H9 (cell line): ENCODE data around the gene GPR35. TPM values are rescaled to one million over a fixed set of nuclear protein-coding genes. Genes with fewer than 3 reads are reported as not detected.

Source experiments
- DNase-seq: peaks from one replicate; pipeline ENCODE4 v3.0.0-alpha.2; 2017
- H2AFZ ChIP-seq: one replicate; pipeline ENCODE4 v1.6.1; 2013; ENCODE audit warnings: mild to moderate bottlenecking, low read length, control low read depth, moderate library complexity
- H2AK5ac ChIP-seq: 2 replicates; pipeline ENCODE4 v1.6.1; 2013; ENCODE audit warnings: low read length, control low read depth, mixed read lengths; ENCODE audit not compliant: insufficient read length
- H2BK120ac ChIP-seq: one replicate; pipeline ENCODE4 v1.6.1; 2013; ENCODE audit warnings: low read depth, mild to moderate bottlenecking, low read length, control low read depth, inconsistent platforms; ENCODE audit not compliant: poor library complexity, severe bottlenecking
- H2BK12ac ChIP-seq: 2 replicates; pipeline ENCODE4 v1.6.1; 2013; ENCODE audit warnings: low read length, control low read depth, mixed read lengths, low read depth; ENCODE audit not compliant: insufficient read length
- H2BK15ac ChIP-seq: 2 replicates; pipeline ENCODE4 v1.6.1; 2013; ENCODE audit warnings: low read depth, low read length, control low read depth
- H2BK20ac ChIP-seq: one replicate; pipeline ENCODE4 v1.6.1; 2013; ENCODE audit warnings: low read depth, mild to moderate bottlenecking, low read length, control low read depth, inconsistent platforms; ENCODE audit not compliant: poor library complexity, severe bottlenecking
- H2BK5ac ChIP-seq: 2 replicates; pipeline ENCODE4 v1.6.1; 2013; ENCODE audit warnings: low read length, control low read depth, mixed read lengths; ENCODE audit not compliant: insufficient read length
- H3K14ac ChIP-seq: 2 replicates; pipeline ENCODE4 v1.6.1; 2013; ENCODE audit warnings: low read length, control low read depth; ENCODE audit not compliant: insufficient read depth
- H3K18ac ChIP-seq: 2 replicates; pipeline ENCODE4 v1.6.1; 2013; ENCODE audit warnings: low read depth, mild to moderate bottlenecking, mixed read lengths, low read length, control low read depth; ENCODE audit not compliant: insufficient read length
- H3K23ac ChIP-seq: 2 replicates; pipeline ENCODE4 v1.6.1; 2013; ENCODE audit warnings: low read length, control low read depth, mixed read lengths, low read depth; ENCODE audit not compliant: insufficient read length
- H3K23me2 ChIP-seq: 2 replicates; pipeline ENCODE4 v1.6.1; 2013; ENCODE audit warnings: low read depth, mild to moderate bottlenecking, mixed read lengths, low read length, control low read depth; ENCODE audit not compliant: insufficient read length, poor library complexity, severe bottlenecking
- H3K27ac ChIP-seq: 2 replicates; pipeline ENCODE4 v1.5.1; 2013; ENCODE audit warnings: low read length, control low read depth, mixed read lengths, low read depth; ENCODE audit not compliant: insufficient read length
- H3K27me3 ChIP-seq: 2 replicates; pipeline ENCODE4 v1.6.1; 2013; ENCODE audit warnings: low read length, control low read depth, inconsistent platforms; ENCODE audit not compliant: insufficient read depth
- H3K4ac ChIP-seq: 2 replicates; pipeline ENCODE4 v1.6.1; 2013; ENCODE audit warnings: low read depth, mild to moderate bottlenecking, control low read depth, inconsistent platforms, low read length, moderate library complexity
- H3K4me1 ChIP-seq: 2 replicates; pipeline ENCODE4 v1.6.1; 2013; ENCODE audit warnings: low read length, control low read depth, inconsistent platforms; ENCODE audit not compliant: insufficient read depth
- H3K4me2 ChIP-seq: 2 replicates; pipeline ENCODE4 v1.6.1; 2013; ENCODE audit warnings: low read length, control low read depth, mixed read lengths; ENCODE audit not compliant: insufficient read length, insufficient read depth
- H3K56ac ChIP-seq: 2 replicates; pipeline ENCODE4 v1.6.1; 2013; ENCODE audit warnings: low read depth, mild to moderate bottlenecking, mixed read lengths, low read length, control low read depth; ENCODE audit not compliant: insufficient read length
- H3K79me1 ChIP-seq: 2 replicates; pipeline ENCODE4 v1.6.1; 2013; ENCODE audit warnings: low read depth, mild to moderate bottlenecking, moderate library complexity, low read length, control low read depth, inconsistent platforms; ENCODE audit not compliant: insufficient read depth, poor library complexity, severe bottlenecking
- H3K79me2 ChIP-seq: 2 replicates; pipeline ENCODE4 v1.6.1; 2013; ENCODE audit warnings: low read length, control low read depth, inconsistent platforms; ENCODE audit not compliant: insufficient read depth
- H3K9ac ChIP-seq: 2 replicates; pipeline ENCODE4 v1.6.1; 2013; ENCODE audit warnings: low read length, control low read depth, mixed read lengths; ENCODE audit not compliant: insufficient read length; ENCODE audit errors: extremely low read depth
- H3K9me3 ChIP-seq: one replicate; pipeline ENCODE4 v1.6.1; 2013; ENCODE audit warnings: low read depth, low read length, inconsistent platforms; ENCODE audit not compliant: control insufficient read depth
- H3T11ph ChIP-seq: one replicate; pipeline ENCODE4 v1.6.1; 2013; ENCODE audit warnings: mild to moderate bottlenecking, low read length, control low read depth, inconsistent platforms
- H4K20me1 ChIP-seq: one replicate; pipeline ENCODE4 v1.6.1; 2013; ENCODE audit not compliant: control insufficient read depth, insufficient read length, insufficient read depth
- H4K5ac ChIP-seq: 2 replicates; pipeline ENCODE4 v1.6.1; 2013; ENCODE audit warnings: low read depth, mild to moderate bottlenecking, mixed read lengths, low read length, control low read depth; ENCODE audit not compliant: insufficient read length
- H4K8ac ChIP-seq: replicated peaks from 2 replicates; pipeline ENCODE4 v1.6.1; 2013; ENCODE audit warnings: low read length, control low read depth, mixed read lengths, low read depth; ENCODE audit not compliant: insufficient read length
- H4K91ac ChIP-seq: 2 replicates; pipeline ENCODE4 v1.6.1; 2013; ENCODE audit warnings: low read depth, mild to moderate bottlenecking, moderate library complexity, mixed read lengths, low read length, control low read depth; ENCODE audit not compliant: insufficient read length
- H3K27ac Mint-ChIP-seq, 3 experiments: 2 replicates in 2 of 3; 3 replicates in 1 of 3; pipeline ENCODE4 v1.8.0; 2020 to 2021; ENCODE audit warnings: mixed read lengths in 3 of 3, mild to moderate bottlenecking in 1 of 3, moderate library complexity in 1 of 3
- H3K27me3 Mint-ChIP-seq: 2 replicates; pipeline ENCODE4 v1.8.0; 2021; ENCODE audit warnings: low read depth, mild to moderate bottlenecking, moderate library complexity, mixed read lengths
- H3K36me3 Mint-ChIP-seq, 3 experiments: 2 replicates in 2 of 3; 3 replicates in 1 of 3; pipeline ENCODE4 v1.8.0; 2020 to 2021; ENCODE audit warnings: low read depth in 3 of 3, mixed read lengths in 3 of 3; ENCODE audit not compliant: insufficient read depth in 1 of 3
- H3K4me1 Mint-ChIP-seq, 2 experiments: 2 replicates each; pipeline ENCODE4 v1.8.0; 2020; ENCODE audit warnings: mixed read lengths in 2 of 2
- H3K4me3 Mint-ChIP-seq, 2 experiments: 2 replicates in 1 of 2; 3 replicates in 1 of 2; pipeline ENCODE4 v1.8.0; 2020 to 2021; ENCODE audit warnings: mild to moderate bottlenecking in 2 of 2, mixed read lengths in 2 of 2, moderate library complexity in 1 of 2
- H3K9me3 Mint-ChIP-seq, 2 experiments: 2 replicates in 1 of 2; 3 replicates in 1 of 2; pipeline ENCODE4 v1.8.0; 2020; ENCODE audit warnings: mild to moderate bottlenecking in 2 of 2, mixed read lengths in 2 of 2, moderate library complexity in 1 of 2
- CTCF ChIP-seq: fragments of 200-600 bp; sonication (generic); conservative IDR thresholded peaks from 3 replicates; pipeline ENCODE4 v1.8.0; 2021; ENCODE audit warnings: antibody characterized with exemption, mild to moderate bottlenecking
- WGBS: extraction: QIAGEN DNeasy Blood & Tissue Kit; methylation state at CpG from one replicate; pipeline ENCODE4 v1.1.7; 2013; ENCODE audit warnings: missing lambda C conversion rate, low lambda C conversion rate, mixed read lengths; ENCODE audit not compliant: insufficient read length; ENCODE audit errors: extremely low coverage; 5-methylcytosine and 5-hydroxymethylcytosine counted together
- total RNA-seq: library from RNA; stranded (reverse); gene quantifications from 2 replicates; pipeline ENCODE4 v1.2.1, GENCODE V29; 2021

The GPR35 gene
- total RNA-seq, 1 experiment from 2014 or later: 1.4 TPM

DNA sequence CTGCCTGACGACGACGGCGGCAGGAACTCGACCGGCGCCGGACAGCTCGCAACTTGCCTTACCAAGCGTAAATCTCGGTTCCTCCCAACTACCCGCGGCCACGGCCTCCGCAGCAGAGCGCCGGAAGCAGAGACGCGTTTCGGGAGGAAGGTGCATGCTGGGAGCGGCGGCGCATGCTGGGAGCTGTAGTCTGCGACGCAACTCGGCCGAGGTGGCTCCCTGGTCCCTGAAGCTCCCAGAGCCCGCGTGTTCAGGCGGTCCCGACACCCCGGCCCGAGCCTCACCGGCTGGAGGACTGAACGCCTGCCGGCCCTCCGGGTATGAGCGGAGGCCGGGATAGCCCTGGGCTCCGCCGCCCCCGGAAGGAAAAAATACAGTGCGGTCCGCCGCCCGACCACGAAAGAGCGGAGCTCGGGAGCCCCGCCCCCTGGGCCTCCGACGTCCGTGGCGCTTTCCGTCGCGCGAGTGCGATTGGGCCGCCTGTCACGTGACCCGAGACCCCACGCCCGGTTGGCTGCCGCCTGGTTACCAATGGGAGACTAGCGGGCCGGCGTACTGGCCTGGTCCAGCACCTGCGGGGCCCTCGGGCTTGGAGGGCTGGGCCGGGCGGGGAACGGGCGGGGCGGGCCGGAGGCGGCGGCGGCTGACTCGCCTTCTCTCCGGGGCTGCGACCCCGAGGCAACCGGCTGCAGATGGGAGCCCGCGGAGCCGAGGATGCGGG lies 38.9 kb upstream of the GPR35 start, which contains the start of gene CAPN10:
TSS of gene CAPN10 (plus strand) at position 537 of the 721 bp plus-strand sequence. CDS start at position 715, 178 bp downstream.
- no peak for TF ChIP-seq CTCF
- Histone ChIP-seq H3K27ac (no peak within 1 kb of the TSS), H3K79me1 (peaks cover 5% of the 10 kb centered on the region)

More for the DNA sequence above, 38.9 kb upstream of the GPR35 start, which contains the start of gene CAPN10:
- no peak within 1 kb of the TSS for H2BK120ac ChIP-seq
- H4K5ac ChIP-seq: no peak within 1 kb of the TSS
- H3K23ac ChIP-seq: no peak within 1 kb of the TSS
- no peak within 1 kb of the TSS; the same call in 1 of the 2 replicates for H3K14ac ChIP-seq
- H4K8ac ChIP-seq: no peak within 1 kb of the TSS
- H3K4me1 ChIP-seq: peaks cover 12% of the 10 kb centered on the region
- no peak within 1 kb of the TSS for H2AK5ac ChIP-seq
- H3K9ac ChIP-seq: peak within 1 kb of the TSS; percentile 81
- no peak within 1 kb of the TSS for H2AFZ ChIP-seq
- H2BK15ac ChIP-seq: no peak within 1 kb of the TSS
- no peaks in the 10 kb centered on the region for H4K20me1 ChIP-seq
- Mint-ChIP-seq H3K4me1 (peaks cover 27 to 31% of the 10 kb centered on the region in 2 experiments), H3K27me3 (no peaks in the 10 kb centered on the region; the same call in 1 of the 2 replicates), H3K36me3 (peaks cover 7 to 19% (median 7%) of the 10 kb centered on the region in 3 experiments; a peak in 6 of 7 replicates), H3K27ac (peak within 1 kb of the TSS; percentile 93 to 97 (median 96); a peak in 6 of 7 replicates), H3K9me3 (peaks cover 0 to 2% of the 10 kb centered on the region in 2 experiments; a peak in 1 of 5 replicates), H3K4me3 (peak within 1 kb of the TSS; percentile 95 to 97)
- no peak within 1 kb of the TSS for H4K91ac ChIP-seq
- DNase-seq: peak; percentile 97
- H2BK12ac ChIP-seq: no peak within 1 kb of the TSS
- no peaks in the 10 kb centered on the region for H3K9me3 ChIP-seq
- peaks cover 13% of the 10 kb centered on the region for H3K79me2 ChIP-seq
- H3K4me2 ChIP-seq: peak within 1 kb of the TSS; percentile 91
- no peak within 1 kb of the TSS for H3K4ac ChIP-seq
- H3K18ac ChIP-seq: no peak within 1 kb of the TSS
- H2BK5ac ChIP-seq: no peak within 1 kb of the TSS
- H3K23me2 ChIP-seq: peaks cover 14% of the 10 kb centered on the region
- H3K27me3 ChIP-seq: no peaks in the 10 kb centered on the region
- H3K56ac ChIP-seq: no peak within 1 kb of the TSS
- H2BK20ac ChIP-seq: no peak within 1 kb of the TSS
- WGBS: no CpG with 5 or more reads among the region's 88 CpGs
- no peak within 1 kb of the TSS for H3T11ph ChIP-seq
